ENCODE data around the gene CERK.

Gene CERK

GRCh38 chr22:46780453-46780852 lies 42.4 kb upstream of the CERK start:
- ChIA-PET CTCF (interaction anchor here (0.6 to 2.5 kb wide), 6 partner anchors 8 to 23 kb away, joined by 3 to 12 read pairs (median 6); no protein-coding TSS in a partner anchor), POLR2A (interaction anchor here (2.6 kb wide), 1 partner anchor 18 kb away, joined by 12 read pairs; the partner anchor contains the start of gene TBC1D22A)
- Histone ChIP-seq H3K4me3 (ENCODE audit: low read depth, low read length) (no peak overlapping the region), H3K4me1 (ENCODE audit: control insufficient read depth, insufficient read depth, low read length) (peaks cover 15% of the 10 kb centered on the region), H3K9me3 (ENCODE audit: control insufficient read depth, insufficient read depth, low read depth, low read length) (no peaks in the 10 kb centered on the region), H3K36me3 (ENCODE audit: control insufficient read depth in 2 of 2, insufficient read depth in 1 of 2, low read length in 2 of 2) (0 out of 3 replicates have a peak, but pooled peaks cover 0 to under 1% of the 10 kb centered on the region in 2 experiments), H3K27ac (ENCODE audit: extremely low read depth, low read depth, low read length) (no peak overlapping the region)
- TF ChIP-seq ZNF677 (tag by site-specific recombination; IDR thresholded peaks at IDR 0.05) = no peak
- TF ChIP-seq ZNF175 (tag by site-specific recombination; IDR thresholded peaks at IDR 0.05) = no peak
- no peak for TF ChIP-seq ZNF280C (tag by site-specific recombination; IDR thresholded peaks at IDR 0.05)

- Histone ChIP-seq H3K4me1 (ENCODE audit: control insufficient read depth, insufficient read depth, low read length) (peaks cover 23% of the 10 kb centered on the region), H3K4me3 (ENCODE audit: low read depth, low read length) (no peak overlapping the region), H3K36me3 (ENCODE audit: control insufficient read depth in 2 of 2, insufficient read depth in 1 of 2, low read length in 2 of 2) (no peaks in the 10 kb centered on the region), H3K27ac (ENCODE audit: extremely low read depth, low read depth, low read length) (no peak overlapping the region), H3K9me3 (ENCODE audit: control insufficient read depth, insufficient read depth, low read depth, low read length) (no peaks in the 10 kb centered on the region)
- TF ChIP-seq ZNF366 (tag by site-specific recombination; conservative IDR thresholded peaks at IDR 0.05) (no peak), ZNF214 (tag by site-specific recombination; IDR thresholded peaks at IDR 0.05; ENCODE audit: borderline replicate concordance) (no peak), RBAK (tag by site-specific recombination; IDR thresholded peaks at IDR 0.05) (no peak), ZNF157 (tag by site-specific recombination; IDR thresholded peaks at IDR 0.05) (no peak), SP3 (tag by site-specific recombination; IDR thresholded peaks at IDR 0.05) (no peak), ZNF426 (tag by site-specific recombination; IDR thresholded peaks at IDR 0.05) (no peak), WT1 (tag by site-specific recombination; IDR thresholded peaks at IDR 0.05) (no peak), ZNF239 (tag by site-specific recombination; IDR thresholded peaks at IDR 0.05) (no peak)
- ChIA-PET CTCF (interaction anchor here (0.6 to 2.5 kb wide), 6 partner anchors 19 to 214 kb away, joined by 3 to 12 read pairs (median 6); no protein-coding TSS in a partner anchor), POLR2A (interaction anchor here (2.6 kb wide), 1 partner anchor 17 kb away, joined by 12 read pairs; the partner anchor contains the start of gene TBC1D22A)
These were observed 41.6 kb upstream of the CERK start for GRCh38 chr22:46779651-46780050.

- POLR2A ChIA-PET = no interaction called here
- CTCF ChIA-PET = interaction anchor here (0.6 to 1.3 kb wide), 2 partner anchors 23 to 214 kb away, joined by 3 read pairs; no protein-coding TSS in a partner anchor
- H3K9me3 ChIP-seq (ENCODE audit: control insufficient read depth, insufficient read depth, low read depth, low read length) = no peaks in the 10 kb centered on the region
- H3K27ac ChIP-seq (ENCODE audit: extremely low read depth, low read depth, low read length) = no peak overlapping the region
- H3K4me1 ChIP-seq (ENCODE audit: control insufficient read depth, insufficient read depth, low read length) = peaks cover 30% of the 10 kb centered on the region
- TF ChIP-seq ZNF629 (tag by site-specific recombination; IDR thresholded peaks at IDR 0.05) (peak; percentile 64), ZBTB21 (tag by site-specific recombination; IDR thresholded peaks at IDR 0.05) (peak; percentile 78), ZNF658 (tag by site-specific recombination; IDR thresholded peaks at IDR 0.05) (no peak)
- H3K36me3 ChIP-seq (ENCODE audit: control insufficient read depth in 2 of 2, insufficient read depth in 1 of 2, low read length in 2 of 2) = no peaks in the 10 kb centered on the region
- H3K4me3 ChIP-seq (ENCODE audit: low read depth, low read length) = no peak overlapping the region
These were observed 41.0 kb upstream of the CERK start for GRCh38 chr22:46779023-46779422.

GRCh38 chr22:46777609-46777970 lies 39.5 kb upstream of the CERK start:
- Histone ChIP-seq H3K4me1 (ENCODE audit: control insufficient read depth, insufficient read depth, low read length) (peaks cover 33% of the 10 kb centered on the region), H3K9me3 (ENCODE audit: control insufficient read depth, insufficient read depth, low read depth, low read length) (no peaks in the 10 kb centered on the region), H3K27ac (ENCODE audit: extremely low read depth, low read depth, low read length) (no peak overlapping the region), H3K4me3 (ENCODE audit: low read depth, low read length) (no peak overlapping the region), H3K36me3 (ENCODE audit: control insufficient read depth in 2 of 2, insufficient read depth in 1 of 2, low read length in 2 of 2) (no peaks in the 10 kb centered on the region)
- CTCF ChIA-PET = interaction anchor here (0.9 to 1.5 kb wide), 2 partner anchors 19 to 21 kb away, joined by 8 to 9 read pairs; no protein-coding TSS in a partner anchor
- POLR2A ChIA-PET = interaction anchor here (1.9 kb wide), 1 partner anchor 15 kb away, joined by 10 read pairs; the partner anchor contains the start of gene TBC1D22A
- TF ChIP-seq KLF1 (tag by site-specific recombination; IDR thresholded peaks at IDR 0.05) (no peak), ZSCAN30 (tag by site-specific recombination; IDR thresholded peaks at IDR 0.05) (no peak), ZNF335 (tag by site-specific recombination; conservative IDR thresholded peaks at IDR 0.05) (no peak), ZBTB6 (tag by site-specific recombination; IDR thresholded peaks at IDR 0.05) (peak; percentile 39; the same call in 1 of the 2 replicates), ZNF239 (tag by site-specific recombination; IDR thresholded peaks at IDR 0.05) (no peak), ZBTB26 (tag by site-specific recombination; optimal IDR thresholded peaks at IDR 0.05) (peak; percentile 30), ZBTB20 (tag by site-specific recombination; IDR thresholded peaks at IDR 0.05) (peak; percentile 8; the same call in 1 of the 2 replicates), ZIC2 (tag by site-specific recombination; IDR thresholded peaks at IDR 0.05) (peak; percentile 34; the same call in 1 of the 2 replicates), ZNF398 (tag by site-specific recombination; IDR thresholded peaks at IDR 0.05) (peak; percentile 34; the same call in 1 of the 2 replicates)

All from HEK293 (cell line).